GM19395 (cell line): ENCODE results near the gene TMUB2.
A peak's percentile ranks its signal among the peaks of the same experiment; 100 is the strongest.
"Not testable (repeated sequence)": the region's sequence is repeated elsewhere in the genome, so short reads cannot be mapped to it uniquely, and the experiment has no call there.

Experiments
- ATAC-seq: cut with Tn5 transposase; IDR thresholded peaks from one replicate; pipeline ENCODE4 v1.9.1; 2021; ENCODE audit warnings: mild to moderate bottlenecking, moderate library complexity; ENCODE audit not compliant: unreplicated experiment

The TMUB2 gene

GRCh38 chr17:44186307-44187130 lies at the start of gene TMUB2:
TSS of gene TMUB2 (plus strand) at chr17:44186972. CDS start at chr17:44187709, 737 bp downstream.
- ATAC-seq, result peak; percentile 84

- ATAC-seq, result no peak
These were observed 48.7 kb upstream of the TMUB2 start for GRCh38 chr17:44137891-44138709.

- ATAC-seq, result not testable (repeated sequence)
These were observed 42.9 kb upstream of the TMUB2 start for GRCh38 chr17:44143921-44144320.

GRCh38 chr17:44144966-44145739 lies 41.6 kb upstream of the TMUB2 start:
- ATAC-seq, result no peak

- ATAC-seq, result no peak
These were observed 40.1 kb upstream of the TMUB2 start for GRCh38 chr17:44146375-44147346.

GRCh38 chr17:44147812-44148211 lies 39.0 kb upstream of the TMUB2 start:
- no peak for ATAC-seq

GRCh38 chr17:44149066-44149465 lies 37.7 kb upstream of the TMUB2 start:
- not testable (repeated sequence) for ATAC-seq

GRCh38 chr17:44149750-44150329 lies 36.9 kb upstream of the TMUB2 start:
- ATAC-seq, result no peak

- no peak for ATAC-seq
These were observed 33.9 kb upstream of the TMUB2 start for GRCh38 chr17:44152875-44153274.

GRCh38 chr17:44155488-44155887 lies 31.3 kb upstream of the TMUB2 start:
- ATAC-seq, result no peak

- no peak for ATAC-seq
These were observed 27.1 kb upstream of the TMUB2 start for GRCh38 chr17:44159519-44160210.

- no peak for ATAC-seq
These were observed 22.3 kb upstream of the TMUB2 start for GRCh38 chr17:44164476-44164875.

GRCh38 chr17:44167181-44167861 lies 19.5 kb upstream of the TMUB2 start:
- no peak for ATAC-seq

GRCh38 chr17:44170135-44170498 lies 16.7 kb upstream of the TMUB2 start:
- no peak for ATAC-seq

- no peak for ATAC-seq
These were observed 16.1 kb upstream of the TMUB2 start, which contains the start of gene ASB16 for GRCh38 chr17:44170499-44171201. TSS of gene ASB16 (plus strand) at chr17:44170704. CDS start at chr17:44170790, 86 bp downstream.

GRCh38 chr17:44171931-44172455 lies 14.8 kb upstream of the TMUB2 start:
- no peak for ATAC-seq

GRCh38 chr17:44174427-44174826 lies 12.3 kb upstream of the TMUB2 start:
- ATAC-seq, result no peak

GRCh38 chr17:44176257-44176656 lies 10.5 kb upstream of the TMUB2 start:
- no peak for ATAC-seq
